LNCaP clone FGC (cell line): Measurements from ENCODE around the gene CPED1.

Source experiments
- DNase-seq: peaks from one replicate; pipeline ENCODE4 v3.0.0-alpha.2; 2011; ENCODE audit warnings: low read depth
- H3K4me3 ChIP-seq: 2 replicates; pipeline ENCODE4 v1.5.1; 2011; ENCODE audit warnings: mild to moderate bottlenecking, low read depth, low read length, control low read depth
- TF ChIP-seq, protein P1 (sequence below): IDR thresholded peaks from 2 replicates; pipeline ENCODE4 v1.5.1; 2012; ENCODE audit warnings: mild to moderate bottlenecking; ENCODE audit not compliant: control insufficient read depth, insufficient read depth; ENCODE audit errors: extremely low read depth

CPED1 gene

DNA sequence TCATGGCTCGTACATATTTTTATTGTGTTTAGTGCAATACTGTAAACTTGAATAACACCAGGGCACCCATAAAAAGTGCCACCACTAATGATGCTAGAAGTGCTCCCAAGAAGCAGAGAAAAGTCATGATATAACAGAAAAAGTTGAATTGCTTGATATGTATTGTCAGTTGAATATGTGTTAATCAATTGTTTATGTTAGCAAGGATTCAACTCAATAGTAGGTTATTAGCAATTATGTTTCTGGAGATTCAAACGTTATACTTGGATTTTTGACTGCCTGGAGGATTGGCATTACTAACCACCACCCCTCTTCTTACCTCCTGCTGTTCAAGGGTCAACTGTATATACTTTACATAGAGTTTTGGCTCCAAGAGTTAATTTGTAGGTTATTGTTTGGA lies 168.3 kb downstream of the CPED1 start:
- TF ChIP-seq, protein P1, sequence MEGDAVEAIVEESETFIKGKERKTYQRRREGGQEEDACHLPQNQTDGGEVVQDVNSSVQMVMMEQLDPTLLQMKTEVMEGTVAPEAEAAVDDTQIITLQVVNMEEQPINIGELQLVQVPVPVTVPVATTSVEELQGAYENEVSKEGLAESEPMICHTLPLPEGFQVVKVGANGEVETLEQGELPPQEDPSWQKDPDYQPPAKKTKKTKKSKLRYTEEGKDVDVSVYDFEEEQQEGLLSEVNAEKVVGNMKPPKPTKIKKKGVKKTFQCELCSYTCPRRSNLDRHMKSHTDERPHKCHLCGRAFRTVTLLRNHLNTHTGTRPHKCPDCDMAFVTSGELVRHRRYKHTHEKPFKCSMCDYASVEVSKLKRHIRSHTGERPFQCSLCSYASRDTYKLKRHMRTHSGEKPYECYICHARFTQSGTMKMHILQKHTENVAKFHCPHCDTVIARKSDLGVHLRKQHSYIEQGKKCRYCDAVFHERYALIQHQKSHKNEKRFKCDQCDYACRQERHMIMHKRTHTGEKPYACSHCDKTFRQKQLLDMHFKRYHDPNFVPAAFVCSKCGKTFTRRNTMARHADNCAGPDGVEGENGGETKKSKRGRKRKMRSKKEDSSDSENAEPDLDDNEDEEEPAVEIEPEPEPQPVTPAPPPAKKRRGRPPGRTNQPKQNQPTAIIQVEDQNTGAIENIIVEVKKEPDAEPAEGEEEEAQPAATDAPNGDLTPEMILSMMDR, result no peak
- no peak overlapping the region for H3K4me3 ChIP-seq
- DNase-seq, result no peak

DNA sequence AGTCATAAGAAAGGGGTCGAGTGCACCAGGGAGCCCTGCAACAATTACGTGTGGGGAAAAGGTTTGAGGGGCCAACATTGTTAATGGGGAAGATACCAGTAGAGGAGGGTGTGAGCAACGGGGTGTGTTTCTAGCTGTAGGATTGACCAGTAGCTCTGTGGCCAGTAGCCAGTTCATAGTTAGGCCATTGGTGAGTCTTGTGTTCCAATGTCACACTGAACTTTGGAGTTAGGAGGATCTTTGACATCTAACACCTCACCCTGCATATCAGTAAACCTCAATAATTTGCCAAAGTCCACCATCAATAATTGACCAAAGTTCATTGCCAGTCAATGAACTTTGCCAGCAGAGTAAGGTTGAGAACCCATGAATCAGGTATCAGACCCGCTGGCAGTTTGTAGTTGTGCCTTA lies 168.8 kb downstream of the CPED1 start:
- TF ChIP-seq, protein P1, result no peak
- H3K4me3 ChIP-seq, result no peak overlapping the region
- DNase-seq, result no peak

DNA sequence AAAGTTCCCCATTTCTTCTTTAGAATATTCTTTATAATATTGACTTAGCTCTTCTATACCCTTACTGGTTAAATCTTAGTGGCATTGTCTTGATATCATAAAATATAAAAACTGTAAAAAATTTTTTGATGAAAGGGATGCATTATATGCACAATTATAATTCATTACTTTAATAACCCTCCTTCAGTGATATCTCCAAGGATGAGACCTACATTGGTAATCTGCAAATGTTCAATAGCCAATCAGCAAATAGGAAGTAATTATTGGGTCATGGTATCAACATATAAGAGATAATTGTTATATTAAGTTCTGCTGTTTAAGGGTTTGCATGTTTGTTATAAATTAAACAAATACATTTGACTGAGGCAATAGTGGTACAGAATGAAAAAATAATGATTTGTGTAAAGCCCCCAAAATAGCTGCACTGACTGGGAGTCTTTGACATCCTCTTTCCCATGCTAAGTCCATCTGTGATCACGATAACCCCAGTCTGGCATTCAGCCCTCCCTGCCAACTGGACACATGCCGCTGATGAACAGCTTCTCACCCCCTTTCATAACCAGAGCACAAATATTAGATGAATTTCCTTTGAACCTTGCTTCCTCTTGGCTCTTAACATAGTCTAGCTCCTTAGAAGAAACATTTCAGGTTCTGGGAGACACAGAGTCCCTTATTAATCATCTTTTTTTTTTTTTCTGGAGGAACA lies 169.5 kb downstream of the CPED1 start:
- H3K4me3 ChIP-seq, result no peak overlapping the region
- DNase-seq, result no peak
- TF ChIP-seq, protein P1, result no peak

DNA sequence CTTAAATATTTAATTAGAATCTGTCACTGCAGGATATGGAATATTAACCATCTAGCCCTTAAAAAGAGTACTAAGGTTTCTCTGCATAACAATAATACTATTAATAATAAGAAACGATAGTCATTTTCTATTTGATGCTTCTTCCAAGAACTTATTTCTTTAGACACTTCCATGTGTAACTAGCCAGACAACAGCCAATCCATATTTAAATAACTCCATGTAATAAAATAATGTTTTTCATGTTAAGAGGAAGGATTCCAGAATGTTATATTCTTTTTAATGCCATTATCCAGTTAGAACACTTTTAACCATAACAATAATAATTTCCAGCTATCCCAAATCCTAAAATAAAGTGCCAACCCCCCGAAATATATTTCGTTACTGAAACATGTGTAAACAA lies 170.2 kb downstream of the CPED1 start:
- DNase-seq, result no peak
- H3K4me3 ChIP-seq, result no peak overlapping the region
- TF ChIP-seq, protein P1, result no peak

DNA sequence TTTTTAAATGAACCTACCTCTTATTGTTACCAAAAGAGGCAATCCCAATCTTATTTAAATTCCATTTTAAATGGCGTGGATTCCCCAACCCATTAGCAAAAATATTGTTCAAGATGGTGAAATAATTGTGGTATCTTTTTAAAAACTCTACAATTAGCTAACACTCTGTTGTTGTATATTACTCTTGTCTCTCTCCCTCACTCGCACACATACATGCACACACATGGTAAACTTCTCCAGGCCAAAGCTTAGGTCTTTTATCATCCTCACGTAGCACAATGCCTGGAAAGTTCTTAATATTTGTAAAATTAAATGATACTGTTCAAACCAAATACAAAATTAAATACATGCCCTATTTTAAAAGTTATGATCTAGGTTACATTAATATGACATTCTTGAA lies 171.0 kb downstream of the CPED1 start:
- DNase-seq, result no peak
- TF ChIP-seq, protein P1, result no peak
- no peak overlapping the region for H3K4me3 ChIP-seq

DNA sequence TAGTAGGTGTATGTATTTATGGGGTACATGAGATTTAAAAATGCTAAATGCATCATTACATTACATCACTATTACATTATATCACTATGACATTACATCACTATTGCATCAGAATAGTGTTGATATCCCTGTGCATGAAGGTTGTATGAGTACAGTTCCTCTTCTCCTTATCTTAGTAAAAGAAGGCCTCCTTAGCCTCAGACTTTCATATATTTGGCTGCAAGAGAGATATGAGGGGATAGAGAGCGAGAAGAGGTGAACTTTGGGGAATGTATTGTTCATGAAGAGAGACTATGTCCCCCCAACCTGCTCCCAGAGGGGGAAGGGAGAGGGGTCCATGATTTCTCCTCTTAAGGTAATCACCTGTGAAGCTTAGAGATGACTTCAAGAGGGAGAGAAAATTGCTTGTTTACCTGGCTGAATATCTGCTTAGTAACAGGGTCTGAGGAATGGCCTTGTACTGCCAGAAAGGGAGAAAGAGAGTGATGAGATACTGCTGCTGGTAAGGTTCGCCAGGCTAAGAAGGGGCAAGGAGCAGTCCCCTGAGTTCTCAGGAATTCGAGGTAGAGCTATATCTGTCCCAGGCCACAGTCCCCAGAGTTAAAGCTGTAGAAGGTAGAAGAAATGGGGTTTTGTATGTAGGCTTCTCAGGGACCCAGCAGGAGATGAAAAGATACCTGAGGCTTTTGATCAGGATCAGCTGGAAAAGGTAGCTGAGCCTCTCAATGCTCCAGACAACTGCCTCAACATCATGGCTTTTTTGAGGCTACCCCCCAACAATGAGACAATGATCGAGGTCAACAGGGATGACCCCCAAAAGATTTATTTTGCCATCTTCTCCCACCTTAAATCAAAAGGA lies 171.9 kb downstream of the CPED1 start:
- no peak for DNase-seq
- TF ChIP-seq, protein P1, result no peak

More for the DNA sequence above, 171.9 kb downstream of the CPED1 start:
- no peak overlapping the region for H3K4me3 ChIP-seq
